Activated T-helper 9 cell treated with anti-CD3 and anti-CD28 coated beads, Interleukin-2, amount 50 U/mL, for 16 hours (primary cell): ENCODE data around the gene LLGL2.
"Not testable (repeated sequence)": the region's sequence is repeated elsewhere in the genome, so short reads cannot be mapped to it uniquely, and the experiment has no call there.

Source experiments
- DNase-seq: peaks from one replicate; pipeline ENCODE4 v3.0.0-alpha.2; 2020; ENCODE audit warnings: low read depth

LLGL2 gene

GRCh38 chr17:75592348-75593020, 67.0 kb downstream of the LLGL2 start:
- no peak for DNase-seq

GRCh38 chr17:75593430-75593829, 67.9 kb downstream of the LLGL2 start:
- not testable (repeated sequence) for DNase-seq

GRCh38 chr17:75594499-75595283, 69.2 kb downstream of the LLGL2 start:
- DNase-seq: no peak

GRCh38 chr17:75595284-75595919, 69.9 kb downstream of the LLGL2 start:
- no peak for DNase-seq

- no peak for DNase-seq
Observed at GRCh38 chr17:75595920-75596313, 70.4 kb downstream of the LLGL2 start.

GRCh38 chr17:75596320-75597087, 71.0 kb downstream of the LLGL2 start:
- DNase-seq: no peak

- peak; percentile 24 for DNase-seq
Observed at GRCh38 chr17:75601057-75601987, 75.8 kb downstream of the LLGL2 start.

GRCh38 chr17:75602644-75603043, 77.1 kb downstream of the LLGL2 start:
- DNase-seq: no peak

- DNase-seq: no peak
Observed at GRCh38 chr17:75603123-75603522, 77.6 kb downstream of the LLGL2 start.

- DNase-seq: no peak
Observed at GRCh38 chr17:75604034-75604695, 78.7 kb downstream of the LLGL2 start.

- DNase-seq: no peak
Observed at GRCh38 chr17:75605790-75606189, 80.3 kb downstream of the LLGL2 start.

- no peak for DNase-seq
Observed at GRCh38 chr17:75607086-75607485, 81.6 kb downstream of the LLGL2 start.

- DNase-seq: no peak
Observed at GRCh38 chr17:75610103-75610984, 84.8 kb downstream of the LLGL2 start.

- no peak for DNase-seq
Observed at GRCh38 chr17:75611851-75612429, 86.4 kb downstream of the LLGL2 start.

GRCh38 chr17:75612906-75613626, 87.6 kb downstream of the LLGL2 start:
- DNase-seq: no peak

- no peak for DNase-seq
Observed at GRCh38 chr17:75614006-75614405, 88.5 kb downstream of the LLGL2 start.

GRCh38 chr17:75614556-75615270, 89.2 kb downstream of the LLGL2 start:
- no peak for DNase-seq

- no peak for DNase-seq
Observed at GRCh38 chr17:75615301-75615700, 89.8 kb downstream of the LLGL2 start.
